DND-41 (cell line): Measurements from ENCODE around the gene ZKSCAN4.

ENCODE experiments used
- EZH2 ChIP-seq: IDR thresholded peaks from 3 replicates; pipeline ENCODE4 v1.6.1; 2012; ENCODE audit warnings: borderline replicate concordance, low read depth, mild to moderate bottlenecking, moderate library complexity, low read length, inconsistent platforms; ENCODE audit not compliant: severe bottlenecking
- TF ChIP-seq, protein P1 (sequence below): IDR thresholded peaks from 2 replicates; pipeline ENCODE4 v1.5.1; 2012; ENCODE audit warnings: borderline replicate concordance, low read length, moderate library complexity, mild to moderate bottlenecking; ENCODE audit not compliant: poor library complexity, severe bottlenecking; ENCODE audit errors: extremely low read depth

DNA sequence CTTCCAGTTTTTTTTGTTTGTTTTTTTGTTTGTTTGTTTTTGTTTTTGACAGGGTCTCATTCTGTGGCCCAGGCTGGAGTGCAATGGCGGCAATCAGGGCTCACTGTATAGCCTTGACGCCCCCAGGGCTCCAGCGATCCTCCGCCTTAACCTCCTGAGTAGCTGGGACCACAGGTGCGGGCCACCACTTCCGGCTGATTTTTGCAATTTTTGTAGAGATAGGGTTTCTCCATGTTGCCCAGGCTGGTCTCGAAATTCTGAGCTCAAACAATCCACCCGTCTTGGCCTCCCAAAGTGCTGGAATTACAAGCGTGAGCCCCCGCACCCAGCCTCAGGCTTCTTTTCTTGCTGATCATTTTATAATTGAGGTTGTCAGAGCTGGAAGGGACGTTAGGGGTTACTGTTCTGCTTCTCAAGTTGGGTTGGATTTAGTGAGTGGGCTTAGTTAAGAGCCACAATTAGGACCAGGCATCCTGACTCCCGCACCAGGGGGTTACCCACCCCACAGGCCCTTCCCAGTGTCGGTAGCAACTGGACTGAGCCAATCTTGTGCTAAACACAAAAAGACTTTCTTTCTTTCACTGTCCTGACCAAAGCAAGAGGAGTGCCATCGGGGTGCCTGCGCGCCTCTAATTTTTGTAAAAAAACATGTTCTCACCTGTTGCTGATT lies 40.1 kb downstream of the ZKSCAN4 start:
- TF ChIP-seq, protein P1, sequence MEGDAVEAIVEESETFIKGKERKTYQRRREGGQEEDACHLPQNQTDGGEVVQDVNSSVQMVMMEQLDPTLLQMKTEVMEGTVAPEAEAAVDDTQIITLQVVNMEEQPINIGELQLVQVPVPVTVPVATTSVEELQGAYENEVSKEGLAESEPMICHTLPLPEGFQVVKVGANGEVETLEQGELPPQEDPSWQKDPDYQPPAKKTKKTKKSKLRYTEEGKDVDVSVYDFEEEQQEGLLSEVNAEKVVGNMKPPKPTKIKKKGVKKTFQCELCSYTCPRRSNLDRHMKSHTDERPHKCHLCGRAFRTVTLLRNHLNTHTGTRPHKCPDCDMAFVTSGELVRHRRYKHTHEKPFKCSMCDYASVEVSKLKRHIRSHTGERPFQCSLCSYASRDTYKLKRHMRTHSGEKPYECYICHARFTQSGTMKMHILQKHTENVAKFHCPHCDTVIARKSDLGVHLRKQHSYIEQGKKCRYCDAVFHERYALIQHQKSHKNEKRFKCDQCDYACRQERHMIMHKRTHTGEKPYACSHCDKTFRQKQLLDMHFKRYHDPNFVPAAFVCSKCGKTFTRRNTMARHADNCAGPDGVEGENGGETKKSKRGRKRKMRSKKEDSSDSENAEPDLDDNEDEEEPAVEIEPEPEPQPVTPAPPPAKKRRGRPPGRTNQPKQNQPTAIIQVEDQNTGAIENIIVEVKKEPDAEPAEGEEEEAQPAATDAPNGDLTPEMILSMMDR: no peak
- TF ChIP-seq EZH2: no peak
